HG03571 (cell line): Measurements from ENCODE around the gene SYCP2.
"Not testable (repeated sequence)": the region's sequence is repeated elsewhere in the genome, so short reads cannot be mapped to it uniquely, and the experiment has no call there.

Source experiments
- ATAC-seq: cut with Tn5 transposase; IDR thresholded peaks from one replicate; pipeline ENCODE4 v1.9.1; 2021; ENCODE audit not compliant: unreplicated experiment

The SYCP2 gene

DNA sequence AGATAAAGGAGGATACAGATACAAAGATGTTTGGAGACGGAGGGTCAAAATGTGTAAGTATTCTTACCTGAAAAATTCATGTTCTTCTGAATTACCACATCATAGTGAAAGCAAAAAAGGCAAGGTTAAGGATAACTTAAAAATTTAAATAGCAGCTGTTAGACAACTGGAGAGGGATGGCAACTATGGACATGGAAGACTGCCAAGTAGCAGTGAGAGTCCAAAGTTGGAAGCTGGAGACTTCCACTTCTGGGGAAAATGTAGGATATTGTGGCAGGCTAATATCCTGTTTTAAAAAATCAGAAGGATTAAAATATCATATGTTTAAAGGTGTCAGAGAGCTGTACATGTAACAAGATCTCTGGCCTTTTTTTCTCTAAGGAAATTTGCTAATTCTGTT, 29.8 kb downstream of the SYCP2 start:
- ATAC-seq, result no peak

DNA sequence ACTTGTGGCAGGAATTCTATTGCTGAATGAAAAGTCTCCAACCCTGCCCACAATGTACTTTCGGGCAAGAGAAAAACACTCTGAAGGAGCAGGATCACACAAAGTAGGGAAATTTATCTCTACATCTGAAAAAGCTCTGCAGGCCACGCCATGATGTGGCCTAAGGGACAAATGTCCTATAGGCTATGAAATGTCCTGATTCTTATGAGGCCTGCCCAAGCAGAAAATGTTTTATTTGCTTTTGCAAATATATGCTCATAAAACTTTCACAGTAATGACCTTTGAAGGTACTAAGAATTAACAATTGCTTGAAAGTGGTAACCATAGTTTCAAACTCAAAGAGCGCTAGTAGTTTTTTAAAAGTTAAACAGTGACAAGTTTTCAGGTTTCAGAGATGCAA, 31.0 kb downstream of the SYCP2 start:
- ATAC-seq, result no peak

GRCh38 chr20:59895908-59896307, 37.5 kb downstream of the SYCP2 start:
- no peak for ATAC-seq

DNA sequence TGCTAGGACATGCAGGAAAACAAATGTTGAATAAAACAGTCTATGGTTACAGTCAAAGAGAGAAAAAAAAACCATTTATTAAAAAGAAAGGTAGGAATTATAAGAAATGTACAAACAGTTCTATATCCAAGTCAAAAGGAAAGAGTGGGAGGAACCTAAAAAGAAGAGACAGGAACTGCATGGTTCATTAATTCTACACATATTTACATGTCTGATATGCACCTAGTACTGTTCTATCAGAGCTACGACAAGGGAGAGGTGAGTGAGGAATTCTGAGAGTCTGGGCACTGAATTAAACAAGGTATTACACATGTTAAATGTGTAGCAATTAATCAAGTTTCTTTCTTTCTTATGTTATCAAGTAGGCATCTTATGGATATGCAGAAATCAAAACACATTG, 41.9 kb downstream of the SYCP2 start:
- ATAC-seq, result no peak

- ATAC-seq, result not testable (repeated sequence)
Measured at GRCh38 chr20:59890035-59890434, 43.4 kb downstream of the SYCP2 start.

- no peak for ATAC-seq
Measured at GRCh38 chr20:59888050-59888449, 45.4 kb downstream of the SYCP2 start.

DNA sequence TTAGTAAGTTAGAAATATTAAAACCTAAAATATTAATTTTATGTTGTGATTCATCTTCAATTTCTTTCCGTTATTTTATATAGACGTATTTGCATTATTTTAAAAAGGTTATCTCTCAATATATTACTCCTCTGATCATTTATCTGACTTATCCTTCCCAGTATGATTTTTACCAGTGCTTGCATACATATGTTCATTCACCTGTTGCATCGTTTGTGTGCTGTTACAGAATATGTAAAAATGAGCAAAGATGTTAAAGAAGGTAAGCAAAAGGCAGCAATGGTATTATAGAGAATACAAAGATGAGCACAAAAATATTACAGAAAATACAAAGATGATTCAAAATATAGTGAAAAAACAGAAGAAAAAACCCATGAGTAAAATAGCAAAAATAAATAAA, 48.9 kb downstream of the SYCP2 start:
- no peak for ATAC-seq

DNA sequence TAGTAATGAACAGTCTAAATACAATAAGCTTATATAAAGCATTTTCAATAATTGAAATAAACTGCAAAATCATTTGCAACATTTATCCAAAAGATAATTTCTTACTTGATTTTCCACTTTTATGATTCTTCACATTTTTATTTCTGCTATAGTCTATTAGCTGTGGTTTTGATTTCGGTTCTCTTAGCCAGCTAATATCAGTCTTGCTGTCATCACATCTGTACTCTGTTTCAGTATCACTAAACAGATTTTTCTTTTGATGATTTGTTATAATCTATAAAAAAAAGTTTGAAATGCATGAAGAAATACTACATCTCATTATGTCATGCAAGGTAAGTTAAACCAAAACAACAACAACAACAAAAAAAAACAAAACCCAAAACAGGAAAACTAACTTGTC, 53.2 kb downstream of the SYCP2 start:
- ATAC-seq, result no peak

GRCh38 chr20:59873409-59873808, 60.0 kb downstream of the SYCP2 start:
- ATAC-seq, result no peak

DNA sequence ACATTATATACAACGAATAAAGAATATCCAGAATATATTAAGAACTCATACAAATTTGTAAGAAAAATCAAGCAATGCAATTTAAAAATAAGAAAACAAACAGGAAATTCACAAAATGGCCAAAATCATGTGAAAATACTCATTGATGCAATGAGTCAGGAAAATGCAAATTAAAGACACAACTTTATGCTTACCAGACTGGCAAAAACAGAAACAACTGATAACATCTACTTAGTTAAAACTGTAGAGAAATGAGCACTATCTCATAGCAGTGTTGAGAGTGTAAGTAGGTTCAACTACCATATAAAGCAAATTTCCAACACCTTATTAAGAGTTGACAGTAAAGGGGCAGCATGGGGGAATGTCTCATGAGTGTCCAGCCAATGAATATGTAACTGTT, 62.3 kb downstream of the SYCP2 start:
- ATAC-seq, result no peak

- no peak for ATAC-seq
Measured at GRCh38 chr20:59866338-59866737, 67.1 kb downstream of the SYCP2 start.

- ATAC-seq, result no peak
Measured at GRCh38 chr20:59864726-59865125, 68.7 kb downstream of the SYCP2 start.

GRCh38 chr20:59863058-59863457, 70.4 kb downstream of the SYCP2 start:
- no peak for ATAC-seq

- ATAC-seq, result no peak
Measured at GRCh38 chr20:59861401-59861800, 72.0 kb downstream of the SYCP2 start.

GRCh38 chr20:59858425-59858824, 75.0 kb downstream of the SYCP2 start:
- ATAC-seq, result no peak

- no peak for ATAC-seq
Measured at GRCh38 chr20:59857966-59858365, 75.5 kb downstream of the SYCP2 start.

- not testable (repeated sequence) for ATAC-seq
Measured at GRCh38 chr20:59856941-59857340, 76.5 kb downstream of the SYCP2 start.

DNA sequence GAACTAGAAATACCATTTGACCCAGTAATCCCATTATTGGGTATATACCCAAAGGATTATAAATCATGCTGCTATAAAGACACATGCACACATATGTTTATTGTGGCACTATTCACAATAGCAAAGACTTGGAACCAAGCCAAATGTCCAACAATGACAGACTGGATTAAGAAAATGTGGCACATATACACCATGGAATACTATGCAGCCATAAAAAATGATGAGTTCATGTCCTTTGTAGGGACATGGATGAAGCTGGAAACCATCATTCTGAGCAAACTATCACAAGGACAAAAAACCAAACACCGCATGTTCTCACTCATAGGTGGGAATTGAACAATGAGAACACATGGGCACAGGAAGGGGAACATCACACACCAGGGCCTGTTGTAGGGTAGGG, 76.9 kb downstream of the SYCP2 start:
- not testable (repeated sequence) for ATAC-seq

GRCh38 chr20:59850018-59850641, 83.3 kb downstream of the SYCP2 start:
- no peak for ATAC-seq

DNA sequence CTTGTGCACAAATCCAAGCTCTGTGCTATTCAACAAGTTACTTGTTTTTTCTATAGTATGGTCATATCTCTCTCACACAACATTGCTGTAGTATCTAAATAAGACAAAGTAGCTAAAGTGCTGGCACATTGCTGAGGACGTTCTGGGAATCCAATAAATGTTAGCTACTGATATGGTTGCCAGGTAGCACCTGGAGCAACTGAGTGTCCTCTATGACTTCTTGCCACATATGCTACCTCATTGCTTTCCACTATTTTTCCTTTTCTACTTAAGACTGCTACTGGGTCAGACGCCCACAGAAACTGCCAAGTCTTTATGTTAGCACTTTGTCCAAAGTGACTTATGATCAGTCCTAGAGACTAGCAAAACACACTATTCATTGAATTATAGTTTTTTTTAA, 85.3 kb downstream of the SYCP2 start:
- no peak for ATAC-seq

- ATAC-seq, result no peak
Measured at GRCh38 chr20:59845472-59845871, 88.0 kb downstream of the SYCP2 start.

DNA sequence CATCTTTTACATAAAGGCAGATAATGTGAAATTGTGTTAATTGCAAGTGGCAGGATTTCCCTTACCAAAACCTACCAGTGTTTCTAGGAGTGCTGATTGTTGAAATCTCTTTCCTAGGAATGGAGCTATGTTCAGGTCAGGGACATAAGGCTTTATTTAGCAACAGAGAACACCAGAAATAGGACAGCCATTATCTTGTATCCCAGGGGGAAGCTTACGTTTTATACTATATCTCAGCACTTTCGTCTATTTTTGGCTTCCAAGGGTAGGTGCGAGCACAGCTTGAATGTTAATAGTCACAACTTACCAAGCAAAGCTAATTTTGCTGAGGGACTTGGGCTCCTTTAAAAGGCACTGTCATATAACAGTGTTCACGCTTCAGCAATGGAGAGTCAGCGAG, 94.0 kb downstream of the SYCP2 start:
- no peak for ATAC-seq

DNA sequence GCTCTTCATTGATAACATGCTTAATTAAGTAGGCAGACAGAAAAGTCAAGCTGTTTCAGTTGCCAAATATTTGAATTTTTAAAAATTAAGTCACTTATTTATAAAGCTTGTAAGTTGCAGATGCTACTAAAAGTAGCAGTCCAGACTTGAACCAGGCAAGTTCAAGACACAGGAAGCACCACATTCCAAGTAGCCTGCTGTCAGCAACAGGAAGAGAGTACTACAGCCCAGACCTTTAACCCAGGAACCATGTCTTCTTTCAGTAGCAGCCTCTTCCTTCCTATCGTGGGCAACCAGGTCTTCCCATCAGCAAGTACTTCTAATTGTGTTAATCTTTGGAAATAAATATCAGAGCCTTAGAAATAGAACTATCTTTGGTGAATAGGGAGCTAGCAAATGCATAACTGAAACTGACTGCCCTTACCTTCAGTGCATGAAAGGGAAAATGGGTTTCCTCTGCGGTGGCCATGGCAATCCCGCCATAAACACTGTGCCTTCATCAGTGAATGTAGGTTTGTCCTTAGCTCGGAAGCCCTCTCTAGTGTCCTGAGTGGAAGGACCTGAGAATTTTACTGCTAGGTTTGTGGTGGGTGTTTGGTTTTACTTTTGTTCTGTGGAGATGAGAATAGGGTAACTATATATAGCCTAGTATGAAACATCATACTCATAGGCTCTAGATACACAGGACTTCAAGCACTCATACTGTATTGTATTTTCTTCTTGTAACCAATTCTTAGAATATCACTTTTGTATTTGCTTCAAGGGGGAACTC, 95.6 kb downstream of the SYCP2 start:
- no peak for ATAC-seq
